IMR-90 (cell line): ENCODE results near the gene MGRN1. TPM values are rescaled to one million over a fixed set of nuclear protein-coding genes. Genes with fewer than 3 reads are reported as not detected.

Experiments
- ATAC-seq: fragments of 200-7000 bp; cut with Tn5 transposase; 2 replicates; pipeline ENCODE4 v1.9.1; 2020; ENCODE audit warnings: low read depth, mild to moderate bottlenecking, moderate library complexity
- BruUV-seq: library from RNA; stranded (reverse); fragments of 400-500 nt; replicated peaks from 2 replicates; lab custom pipeline; 2021; lab: Mats Ljungman, UMichigan
- CTCF ChIA-PET: fragments of 300-600 bp; formaldehyde crosslinking; extraction: SDS; loops from one replicate; lab custom pipeline; 2021; ENCODE audit warnings: antibody characterized with exemption; lab: Yijun Ruan, JAX
- POLR2A ChIA-PET: fragments of 300-600 bp; sonication (Branson Sonifier 250); formaldehyde crosslinking; loops from one replicate; lab custom pipeline; 2022; ENCODE audit warnings: antibody characterized with exemption; ENCODE audit not compliant: unreplicated experiment; lab: Charles Lee
- DNase-seq: peaks from one replicate; pipeline ENCODE4 v3.0.0; 2013
- H2AFZ ChIP-seq: replicated peaks from 2 replicates; pipeline ENCODE3; 2013; ENCODE audit warnings: low read length, mild to moderate bottlenecking; ENCODE audit not compliant: poor library complexity
- H2AK5ac ChIP-seq: 2 replicates; pipeline ENCODE4 v1.6.1; 2013; ENCODE audit warnings: low read depth, low read length, inconsistent platforms
- H2AK9ac ChIP-seq: replicated peaks from 2 replicates; pipeline ENCODE3; 2013; ENCODE audit warnings: mild to moderate bottlenecking, low read depth, low read length, moderate library complexity; ENCODE audit not compliant: poor library complexity
- H2BK120ac ChIP-seq: 2 replicates; pipeline ENCODE4 v1.6.1; 2013; ENCODE audit warnings: low read depth, low read length, inconsistent platforms
- H2BK15ac ChIP-seq: 3 replicates; pipeline ENCODE4 v1.6.1; 2013; ENCODE audit warnings: low read depth, low read length, inconsistent platforms
- H2BK20ac ChIP-seq: 2 replicates; pipeline ENCODE4 v1.6.1; 2013; ENCODE audit warnings: low read depth, mild to moderate bottlenecking, inconsistent platforms, low read length, moderate library complexity
- H2BK5ac ChIP-seq: 2 replicates; pipeline ENCODE4 v1.6.1; 2013; ENCODE audit warnings: mild to moderate bottlenecking, low read depth, low read length, inconsistent platforms; ENCODE audit not compliant: poor library complexity, severe bottlenecking
- H3K14ac ChIP-seq: replicated peaks from 2 replicates; pipeline ENCODE4 v1.6.1; 2013; ENCODE audit warnings: low read depth, low read length, inconsistent platforms
- H3K18ac ChIP-seq: 2 replicates; pipeline ENCODE4 v1.6.1; 2013; ENCODE audit warnings: low read depth, low read length, control low read depth
- H3K23ac ChIP-seq: 2 replicates; pipeline ENCODE4 v1.6.1; 2013; ENCODE audit warnings: low read depth, low read length, inconsistent platforms
- H3K27ac ChIP-seq: 2 replicates; pipeline ENCODE4 v1.5.1; 2013; ENCODE audit warnings: mild to moderate bottlenecking, control low read depth, low read length; ENCODE audit not compliant: insufficient read depth
- H3K27me3 ChIP-seq: 2 replicates; pipeline ENCODE4 v1.6.1; 2013; ENCODE audit warnings: low read length; ENCODE audit not compliant: control insufficient read depth, insufficient read depth
- H3K36me3 ChIP-seq: 2 replicates; pipeline ENCODE4 v1.6.1; 2013; ENCODE audit warnings: low read length, mixed read lengths; ENCODE audit not compliant: control insufficient read depth, insufficient read depth
- H3K4ac ChIP-seq: 2 replicates; pipeline ENCODE4 v1.6.1; 2013; ENCODE audit warnings: low read depth, low read length, inconsistent platforms
- H3K4me1 ChIP-seq: 2 replicates; pipeline ENCODE4 v1.6.1; 2013; ENCODE audit warnings: low read length, mixed read lengths; ENCODE audit not compliant: control insufficient read depth, insufficient read depth
- H3K4me2 ChIP-seq: 2 replicates; pipeline ENCODE4 v1.6.1; 2013; ENCODE audit warnings: low read depth, mild to moderate bottlenecking, control low read depth, low read length, moderate library complexity
- H3K4me3 ChIP-seq: 2 replicates; pipeline ENCODE4 v1.5.1; 2013; ENCODE audit warnings: low read depth, mild to moderate bottlenecking, control low read depth, low read length, moderate library complexity; ENCODE audit not compliant: insufficient read depth
- H3K56ac ChIP-seq: 2 replicates; pipeline ENCODE4 v1.6.1; 2013; ENCODE audit warnings: low read length, inconsistent platforms; ENCODE audit not compliant: insufficient read depth; ENCODE audit errors: extremely low read depth
- H3K79me1 ChIP-seq, 2 experiments: 2 replicates each; pipeline ENCODE4 v1.6.1; 2013; ENCODE audit warnings: low read length in 2 of 2, inconsistent platforms in 1 of 2, low read depth in 1 of 2
- H3K9ac ChIP-seq: 2 replicates; pipeline ENCODE4 v1.6.1; 2013; ENCODE audit warnings: low read depth, low read length, control low read depth
- H3K9me1 ChIP-seq: 2 replicates; pipeline ENCODE4 v1.6.1; 2013; ENCODE audit warnings: low read length, inconsistent platforms; ENCODE audit not compliant: insufficient read depth
- H3K9me3 ChIP-seq: 2 replicates; pipeline ENCODE4 v1.6.1; 2013; ENCODE audit warnings: low read length; ENCODE audit not compliant: control insufficient read depth, insufficient read depth
- H4K20me1 ChIP-seq: 2 replicates; pipeline ENCODE4 v1.6.1; 2013; ENCODE audit warnings: low read length, inconsistent platforms; ENCODE audit not compliant: insufficient read depth
- H4K5ac ChIP-seq: 2 replicates; pipeline ENCODE4 v1.6.1; 2013; ENCODE audit warnings: mild to moderate bottlenecking, low read depth, low read length, control low read depth
- H4K8ac ChIP-seq, 2 experiments: 2 replicates each; pipeline ENCODE4 v1.6.1; 2013; ENCODE audit warnings: low read depth in 2 of 2, low read length in 2 of 2, control low read depth in 1 of 2, inconsistent platforms in 1 of 2
- H4K91ac ChIP-seq: 2 replicates; pipeline ENCODE4 v1.6.1; 2013; ENCODE audit warnings: low read depth, low read length, inconsistent platforms; ENCODE audit not compliant: insufficient read depth
- ELK1 ChIP-seq: fragments of 150-350 bp; IDR thresholded peaks from 2 replicates; pipeline ENCODE4 v1.6.1; 2016; ENCODE audit warnings: low read depth, mild to moderate bottlenecking, low read length, moderate library complexity, borderline replicate concordance
- FOS ChIP-seq: fragments of 150-350 bp; IDR thresholded peaks from 2 replicates; pipeline ENCODE4 v1.6.1; 2016; ENCODE audit warnings: low read depth, low read length
- MAFK ChIP-seq: IDR thresholded peaks from 2 replicates; pipeline ENCODE4 v1.6.1; 2012; ENCODE audit warnings: low read depth, low read length, improper control_type of control experiment
- MAZ ChIP-seq: IDR thresholded peaks from 2 replicates; pipeline ENCODE4 v1.6.1; 2012; ENCODE audit warnings: low read depth, mild to moderate bottlenecking, low read length, improper control_type of control experiment, moderate library complexity, borderline replicate concordance
- MXI1 ChIP-seq: IDR thresholded peaks from 2 replicates; pipeline ENCODE4 v1.6.1; 2012; ENCODE audit warnings: low read depth, mild to moderate bottlenecking, low read length, moderate library complexity, borderline replicate concordance
- NFE2L2 ChIP-seq: fragments of 150-350 bp; IDR thresholded peaks from 2 replicates; pipeline ENCODE4 v1.6.1; 2016; ENCODE audit warnings: low read depth, mild to moderate bottlenecking, low read length
- POLR2A ChIP-seq: IDR thresholded peaks from 2 replicates; pipeline ENCODE4 v1.6.1; 2012; ENCODE audit warnings: mild to moderate bottlenecking, low read depth, low read length
- RAD21 ChIP-seq: IDR thresholded peaks from 2 replicates; pipeline ENCODE4 v1.6.1; 2012; ENCODE audit warnings: low read length, improper control_type of control experiment
- RCOR1 ChIP-seq: IDR thresholded peaks from 2 replicates; pipeline ENCODE4 v1.6.1; 2012; ENCODE audit warnings: mild to moderate bottlenecking, low read length, improper control_type of control experiment; ENCODE audit not compliant: insufficient replicate concordance
- RFX5 ChIP-seq: IDR thresholded peaks from 2 replicates; pipeline ENCODE4 v1.8.0; 2012; ENCODE audit warnings: low read depth, mild to moderate bottlenecking, low read length, moderate library complexity
- SMC3 ChIP-seq: fragments of 150-350 bp; IDR thresholded peaks from 2 replicates; pipeline ENCODE4 v1.6.1; 2016; ENCODE audit warnings: low read depth, mild to moderate bottlenecking, antibody characterized with exemption, low read length, moderate library complexity
- USF2 ChIP-seq: fragments of 150-350 bp; IDR thresholded peaks from 2 replicates; pipeline ENCODE4 v1.6.1; 2017; ENCODE audit warnings: mild to moderate bottlenecking, antibody characterized with exemption, low read length, low read depth
- WGBS, 2 experiments: methylation state at CpG; one replicate each; pipeline versions ENCODE4 v1.1.5 to v1.1.7; 2013; ENCODE audit warnings: missing lambda C conversion rate in 2 of 2; ENCODE audit not compliant: insufficient read length in 1 of 2; ENCODE audit errors: extremely low coverage in 2 of 2; 5-methylcytosine and 5-hydroxymethylcytosine counted together
- dilution Hi-C: fragments of 300-500 bp; cut with HindIII; formaldehyde crosslinking; loops from one replicate; pipeline ENCODE4 v1.14.3; 2018; ENCODE audit warnings: low sequenced_read_pairs; ENCODE audit not compliant: unreplicated experiment
- in situ Hi-C: fragments of 300-500 bp; cut with MboI; formaldehyde crosslinking; loops from 3 replicates; pipeline ENCODE4 v1.14.3; 2019; ENCODE audit warnings: low sequenced_read_pairs, inconsistent platforms, mixed read lengths
- intact Hi-C: fragments of 100-400 bp; cut with micrococcal nuclease; formaldehyde crosslinking; loops from 2 replicates; pipeline ENCODE4 v1.10.0; 2022
- polyA plus RNA-seq, 3 experiments: library from polyadenylated mRNA; depleted of rRNA; stranded (reverse); fragments of >200 nt; gene quantifications; 2 replicates each; pipeline ENCODE4 v1.2.3, GENCODE V29; 2012; ENCODE audit warnings: low replicate concordance in 1 of 3
- total RNA-seq: library from RNA; depleted of rRNA; stranded (reverse); fragments of >200 nt; gene quantifications from 2 replicates; pipeline ENCODE4 v1.2.3, GENCODE V29; 2012

The MGRN1 gene
- total and polyA plus RNA-seq, 2 of the 4 experiments (the other 2 are of a cell fraction), result 11.7 to 32.7 TPM

GRCh38 chr16:4680673-4681470, 56.2 kb downstream of the MGRN1 start (continued):
- TF ChIP-seq RFX5 (no peak), MAFK (no peak)

GRCh38 chr16:4681471-4682083, 57.0 kb downstream of the MGRN1 start:
- no peak overlapping the region for H3K9ac ChIP-seq
- H3K4me3 ChIP-seq, result no peak overlapping the region
- peaks cover 70% of the 10 kb centered on the region for H3K36me3 ChIP-seq
- no peaks in the 10 kb centered on the region for H3K9me3 ChIP-seq
- 90% methylated on average over 20 of the region's 39 CpGs; no CpG with 5 or more reads in 1 of the 2 experiments for WGBS, 2 experiments
- TF ChIP-seq SMC3, result no peak
- no peak for TF ChIP-seq RAD21
- TF ChIP-seq USF2, result no peak
- no peak for TF ChIP-seq RFX5
- no peak for TF ChIP-seq MAFK
- no peak for TF ChIP-seq POLR2A
- TF ChIP-seq MXI1, result no peak
- TF ChIP-seq NFE2L2, result no peak
- no peak for TF ChIP-seq ELK1
- no peak for TF ChIP-seq FOS
- TF ChIP-seq MAZ, result no peak
- TF ChIP-seq RCOR1, result no peak
- ChIA-PET CTCF (interaction anchor here (1.6 kb wide), 1 partner anchor 12 kb away, joined by 4 read pairs; no protein-coding TSS in a partner anchor), POLR2A (no interaction called here)
- H3K4ac ChIP-seq, result no peak overlapping the region
- no peak overlapping the region for H3K27ac ChIP-seq
- in situ Hi-C loops (no loop called here), intact Hi-C loops (no loop called here), dilution Hi-C loops (no loop called here)
- H3K4me1 ChIP-seq, result peaks cover 2% of the 10 kb centered on the region; the same call in 1 of the 2 replicates
- no peak overlapping the region for H3K56ac ChIP-seq
- H4K8ac ChIP-seq, result no peak overlapping the region
- no peak overlapping the region for H2BK120ac ChIP-seq
- no peak overlapping the region for H3K4me2 ChIP-seq
- no peak overlapping the region for H2BK15ac ChIP-seq
- H3K79me1 ChIP-seq, result peaks cover 2 to 24% of the 10 kb centered on the region in 2 experiments; a peak in 1 of 4 replicates
- no peaks in the 10 kb centered on the region for H3K27me3 ChIP-seq
- H2AK5ac ChIP-seq, result no peak overlapping the region
- no peak overlapping the region for H4K91ac ChIP-seq
- no peak overlapping the region for H3K18ac ChIP-seq
- H3K14ac ChIP-seq, result no peak overlapping the region
- DNase-seq (no peak), ATAC-seq (no peak)
- H2BK5ac ChIP-seq, result no peak overlapping the region
- H2BK20ac ChIP-seq, result no peak overlapping the region
- BruUV-seq, result no TSS peak
- no peaks in the 10 kb centered on the region for H3K9me1 ChIP-seq
- H4K5ac ChIP-seq, result no peak overlapping the region
- no peak overlapping the region for H3K23ac ChIP-seq
- H2AK9ac ChIP-seq, result no peak overlapping the region
- H4K20me1 ChIP-seq, result no peaks in the 10 kb centered on the region; the same call in 1 of the 2 replicates
- no peak overlapping the region for H2AFZ ChIP-seq
